ENCODE data around the gene PSME3IP1.

PSME3IP1 gene

DNA sequence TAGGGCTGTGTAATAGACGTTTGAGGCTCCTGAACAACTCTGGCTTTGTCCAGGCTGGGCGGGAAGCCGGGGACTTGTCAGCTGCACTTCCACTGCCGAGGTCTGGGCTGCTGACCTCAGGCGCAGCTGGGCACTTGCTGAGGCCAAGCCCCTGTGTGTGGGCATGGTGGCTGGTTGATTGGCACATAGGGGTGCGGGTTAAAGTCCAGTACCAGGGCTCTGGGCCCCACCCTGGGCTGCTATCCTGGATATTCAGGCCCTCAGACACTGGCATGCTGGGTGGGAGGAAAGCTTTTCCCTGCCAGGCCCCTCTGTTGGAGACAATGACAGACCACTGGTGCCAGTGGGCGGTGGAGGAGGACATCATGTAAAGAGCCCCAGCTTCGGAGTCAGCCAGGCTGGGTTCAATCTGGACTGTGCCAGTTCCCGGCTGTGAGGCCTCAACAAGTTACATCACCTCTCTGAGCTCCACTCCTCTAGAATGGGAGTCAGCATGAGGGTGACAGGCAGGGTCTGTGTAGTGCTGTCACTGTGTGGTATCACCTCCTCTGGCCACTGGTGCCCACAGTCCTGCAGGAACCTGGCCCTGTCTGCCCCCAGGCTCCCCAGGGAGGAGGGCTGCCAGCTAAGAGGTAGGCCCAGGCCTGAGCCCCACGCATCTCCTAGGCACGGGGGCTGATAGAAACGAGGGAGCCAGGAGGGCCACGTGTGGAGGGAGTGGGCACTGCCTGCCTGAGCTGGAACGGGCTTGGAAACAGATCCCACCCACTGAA, 42.5 kb downstream of the PSME3IP1 start:
- no peak for DNase-seq (ENCODE audit: low spot score)

DNA sequence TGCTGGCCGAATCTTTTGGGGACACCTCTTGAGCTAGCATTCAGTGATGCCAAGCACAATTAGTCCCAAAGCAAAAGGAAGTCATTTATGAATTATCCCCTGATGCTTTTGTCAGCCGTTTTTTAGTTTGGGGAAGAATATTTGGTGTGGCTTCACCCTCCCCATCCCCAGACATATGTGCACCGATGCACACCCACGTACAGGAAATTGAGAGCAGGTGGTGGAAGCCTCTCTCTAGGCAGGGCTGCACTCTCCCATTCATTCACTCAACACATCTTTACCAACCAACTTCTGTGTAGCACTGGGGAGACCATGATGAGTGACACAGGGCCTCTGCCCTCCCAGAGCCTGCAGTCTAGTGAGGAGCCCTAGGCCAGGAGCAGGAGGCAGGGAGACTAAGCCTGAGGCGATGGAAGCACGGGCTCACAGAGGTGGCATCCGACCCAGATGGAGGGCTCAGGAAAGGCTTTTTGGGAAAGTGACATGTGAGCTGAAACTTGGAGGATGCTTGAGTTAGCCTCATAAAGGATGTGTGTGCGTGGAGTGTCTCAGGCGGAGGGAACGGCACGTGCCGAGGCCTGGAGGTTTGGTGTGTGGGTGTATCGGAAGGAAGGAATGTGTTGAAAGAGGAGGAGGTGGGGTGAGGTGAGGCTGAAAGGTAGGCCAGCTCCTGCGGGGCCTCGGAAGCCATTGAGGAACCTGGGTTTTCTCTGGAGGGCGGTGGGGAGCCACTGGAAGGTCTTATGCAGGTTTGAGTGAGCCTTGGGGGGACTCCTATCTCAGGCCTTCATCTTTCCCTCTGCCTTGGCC, 43.8 kb downstream of the PSME3IP1 start:
- no peak for DNase-seq (ENCODE audit: low spot score)

DNA sequence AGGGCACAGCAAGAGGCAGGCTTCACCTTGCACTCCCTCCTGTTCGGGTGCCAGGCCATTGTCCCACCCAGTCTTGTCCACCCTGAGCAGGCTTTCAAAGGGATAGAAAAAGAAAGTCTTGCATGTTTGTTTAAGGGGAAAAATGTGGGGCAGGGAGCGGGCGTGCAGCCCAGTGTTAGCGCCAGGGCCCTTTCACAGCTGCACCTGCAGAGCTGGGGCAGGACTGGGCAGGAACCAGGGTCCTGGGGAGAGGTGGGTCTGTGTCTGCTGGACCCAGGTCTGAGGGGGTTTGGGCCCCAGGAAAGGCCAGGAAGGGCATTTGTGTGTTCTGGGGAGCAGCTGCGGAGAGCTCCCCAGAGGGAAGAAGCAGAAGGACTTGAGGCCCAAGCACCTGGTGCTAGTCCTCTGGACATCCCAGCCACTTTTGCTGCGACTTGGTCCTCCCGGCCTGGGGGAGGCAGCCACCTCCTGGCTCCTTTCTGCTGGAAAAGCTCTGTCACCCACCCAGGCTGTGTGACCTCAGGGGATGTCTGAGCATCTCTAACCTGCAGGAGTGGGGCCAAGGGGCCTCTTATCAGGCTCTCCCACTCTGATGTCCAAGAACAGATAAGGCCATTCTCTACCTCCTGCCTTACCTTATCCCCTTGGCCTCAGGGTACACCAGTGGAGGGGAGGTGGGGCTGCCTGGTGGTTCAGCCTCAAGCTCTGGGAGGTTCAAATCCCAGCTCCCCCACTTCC, 44.7 kb downstream of the PSME3IP1 start:
- DNase-seq (ENCODE audit: low spot score) = no peak

GRCh38 chr16:57138281-57138935, 47.4 kb downstream of the PSME3IP1 start:
- no peak for DNase-seq (ENCODE audit: low spot score)

DNA sequence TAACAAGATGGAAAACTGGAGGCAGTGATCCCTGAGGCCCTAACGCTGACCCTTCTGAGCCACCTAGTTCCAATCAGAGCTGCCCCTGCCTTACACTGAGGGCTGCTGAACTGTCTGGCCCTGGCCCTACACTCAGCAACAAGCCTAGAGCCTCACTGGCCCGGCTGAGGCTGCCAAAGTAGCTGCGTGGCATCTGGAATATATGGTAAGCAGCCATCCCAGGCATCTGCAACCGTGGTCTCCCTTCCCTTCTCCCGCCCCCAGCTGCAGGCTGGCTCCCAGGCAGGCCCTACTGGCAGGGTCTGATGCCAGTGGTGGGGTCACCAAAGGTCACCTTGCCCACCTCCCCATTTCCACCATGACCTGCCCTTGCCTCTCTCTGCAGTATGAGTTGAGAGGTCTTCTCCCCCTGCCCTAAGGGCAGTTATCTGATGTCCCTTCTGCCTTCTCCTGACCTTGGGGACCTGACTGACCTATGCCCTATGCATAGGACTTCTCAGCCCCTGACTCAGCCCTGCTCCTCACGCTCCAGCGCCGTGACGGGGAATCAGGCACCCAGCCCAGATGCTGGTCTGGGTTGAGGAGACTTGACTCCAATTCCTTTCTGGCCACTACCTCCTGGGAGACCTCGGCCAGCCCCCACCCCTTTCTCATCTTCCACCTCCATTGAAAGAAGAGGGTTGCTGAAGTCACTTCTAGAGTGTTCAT, 48.1 kb downstream of the PSME3IP1 start:
- no peak for DNase-seq (ENCODE audit: low spot score)

DNA sequence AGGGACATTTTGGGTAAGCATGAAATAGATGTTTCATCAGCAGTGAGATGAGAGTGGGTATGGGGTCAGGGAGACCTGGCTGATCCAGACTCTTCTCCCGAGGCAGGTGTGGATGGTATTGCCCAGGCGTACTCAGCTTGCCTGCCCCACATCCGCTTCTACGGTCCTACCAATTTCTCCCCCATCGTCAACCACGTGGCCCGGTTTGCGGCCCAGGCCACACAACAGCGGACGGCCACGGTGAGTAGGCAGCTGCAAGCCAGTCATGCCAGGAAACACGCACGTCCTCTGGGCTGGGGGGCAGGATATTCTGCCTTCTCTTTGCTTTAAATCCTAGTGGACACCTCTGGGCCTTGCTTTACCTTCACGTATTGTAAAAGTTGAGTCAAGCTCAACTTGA, 48.8 kb downstream of the PSME3IP1 start:
- DNase-seq (ENCODE audit: low spot score) = no peak

- DNase-seq (ENCODE audit: low spot score) = no peak
Observed at GRCh38 chr16:57134982-57135381, 50.9 kb downstream of the PSME3IP1 start.

- no peak for DNase-seq (ENCODE audit: low spot score)
Observed at GRCh38 chr16:57133886-57134285, 52.0 kb downstream of the PSME3IP1 start.

GRCh38 chr16:57133031-57133430, 52.8 kb downstream of the PSME3IP1 start:
- DNase-seq (ENCODE audit: low spot score) = no peak

DNA sequence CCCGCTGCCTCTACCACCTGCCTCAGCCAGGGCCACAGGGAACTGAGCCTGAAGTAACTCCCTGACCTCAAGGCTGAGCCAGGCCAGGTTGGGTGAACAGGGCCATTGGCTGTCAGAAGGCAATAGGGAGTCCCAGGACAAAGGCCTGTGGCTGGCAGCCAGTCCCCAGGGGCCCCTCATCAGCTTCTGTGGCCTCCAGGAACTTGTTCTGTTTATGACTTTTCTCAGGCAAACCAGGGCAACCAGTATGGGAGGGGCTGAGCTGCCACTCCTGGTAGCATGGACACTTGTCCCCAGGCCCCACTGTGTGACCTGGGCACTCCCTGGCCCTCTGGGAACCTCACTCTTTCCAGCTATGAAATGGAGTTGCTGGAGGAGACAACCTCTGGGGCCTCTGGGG, 53.4 kb downstream of the PSME3IP1 start:
- DNase-seq (ENCODE audit: low spot score) = no peak

DNA sequence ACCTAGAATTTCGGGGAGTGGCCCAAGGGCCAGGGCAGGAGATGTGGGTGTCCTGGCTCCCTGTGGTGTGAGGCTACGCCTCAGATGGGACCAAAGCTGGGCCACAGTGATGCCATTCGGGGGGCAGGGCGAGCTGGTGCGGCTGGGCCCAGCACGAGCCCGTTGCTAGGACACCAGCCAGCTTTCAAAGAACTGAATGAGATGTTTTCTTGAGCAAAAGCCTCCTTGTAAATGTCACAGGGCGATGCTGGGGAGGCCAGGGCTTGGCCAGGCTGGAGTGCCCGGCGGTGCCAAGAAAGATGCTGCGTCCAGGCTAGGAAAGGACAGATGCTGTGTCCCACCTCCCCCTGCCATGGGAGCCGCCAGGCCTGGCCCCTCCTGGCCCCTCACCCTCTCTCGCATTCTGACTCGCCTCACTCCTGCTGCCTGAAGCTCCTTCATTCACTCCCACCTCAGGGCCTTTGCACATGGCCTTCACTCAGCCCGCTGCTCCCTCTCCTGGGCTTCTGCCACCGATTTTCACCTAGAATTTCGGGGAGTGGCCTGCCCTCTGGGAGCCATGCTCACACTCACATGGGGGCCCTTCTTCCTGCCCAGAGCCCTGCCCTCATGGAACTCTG, 54.4 kb downstream of the PSME3IP1 start:
- DNase-seq (ENCODE audit: low spot score) = no peak

GRCh38 chr16:57130950-57131321, 54.9 kb downstream of the PSME3IP1 start:
- DNase-seq (ENCODE audit: low spot score) = no peak

- DNase-seq (ENCODE audit: low spot score) = no peak
Observed at GRCh38 chr16:57128771-57129389, 57.0 kb downstream of the PSME3IP1 start.

GRCh38 chr16:57127836-57128235, 58.0 kb downstream of the PSME3IP1 start:
- no peak for DNase-seq (ENCODE audit: low spot score)

- no peak for DNase-seq (ENCODE audit: low spot score)
Observed at GRCh38 chr16:57127037-57127763, 58.6 kb downstream of the PSME3IP1 start.

DNA sequence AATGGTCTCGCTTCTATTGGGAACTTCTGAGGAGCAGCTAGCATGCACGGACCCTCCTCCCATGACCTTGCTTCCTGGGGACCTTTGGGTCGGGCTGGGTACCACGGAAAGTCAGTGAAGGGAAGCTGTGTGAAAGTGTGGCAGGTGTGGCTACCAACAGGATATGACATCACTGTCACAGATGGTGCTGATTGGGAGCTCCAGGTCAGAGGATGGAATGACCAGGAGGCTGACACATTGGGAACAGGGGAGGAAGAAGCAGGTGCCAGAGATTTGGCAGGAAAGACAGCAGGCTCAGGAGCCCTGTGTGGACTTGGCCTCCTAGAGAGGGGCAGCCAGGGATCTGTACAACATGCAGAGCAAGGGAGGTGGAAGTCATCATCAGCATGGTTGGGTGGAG, 59.4 kb downstream of the PSME3IP1 start:
- DNase-seq (ENCODE audit: low spot score) = no peak

DNA sequence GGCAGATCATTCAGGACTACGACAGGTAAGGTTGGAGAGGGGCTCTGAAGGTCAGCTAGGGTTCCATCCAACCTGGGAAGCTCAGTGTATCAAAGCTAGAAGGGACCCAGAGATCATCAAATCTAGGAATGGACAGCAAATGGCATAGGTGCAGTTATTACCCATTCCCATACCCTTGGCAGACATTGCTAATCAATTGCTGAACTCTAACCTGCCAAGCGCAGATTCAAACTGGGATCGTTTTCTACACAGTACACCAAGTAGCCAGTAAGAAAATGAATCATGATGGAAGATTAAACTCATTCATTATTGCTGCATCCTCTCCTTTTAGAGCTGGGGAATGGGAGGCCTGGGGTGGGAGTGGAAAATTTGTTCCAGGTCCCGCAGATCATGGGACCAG, 59.9 kb downstream of the PSME3IP1 start:
- no peak for DNase-seq (ENCODE audit: low spot score)

GRCh38 chr16:57125376-57125775, 60.5 kb downstream of the PSME3IP1 start:
- DNase-seq (ENCODE audit: low spot score) = no peak

DNA sequence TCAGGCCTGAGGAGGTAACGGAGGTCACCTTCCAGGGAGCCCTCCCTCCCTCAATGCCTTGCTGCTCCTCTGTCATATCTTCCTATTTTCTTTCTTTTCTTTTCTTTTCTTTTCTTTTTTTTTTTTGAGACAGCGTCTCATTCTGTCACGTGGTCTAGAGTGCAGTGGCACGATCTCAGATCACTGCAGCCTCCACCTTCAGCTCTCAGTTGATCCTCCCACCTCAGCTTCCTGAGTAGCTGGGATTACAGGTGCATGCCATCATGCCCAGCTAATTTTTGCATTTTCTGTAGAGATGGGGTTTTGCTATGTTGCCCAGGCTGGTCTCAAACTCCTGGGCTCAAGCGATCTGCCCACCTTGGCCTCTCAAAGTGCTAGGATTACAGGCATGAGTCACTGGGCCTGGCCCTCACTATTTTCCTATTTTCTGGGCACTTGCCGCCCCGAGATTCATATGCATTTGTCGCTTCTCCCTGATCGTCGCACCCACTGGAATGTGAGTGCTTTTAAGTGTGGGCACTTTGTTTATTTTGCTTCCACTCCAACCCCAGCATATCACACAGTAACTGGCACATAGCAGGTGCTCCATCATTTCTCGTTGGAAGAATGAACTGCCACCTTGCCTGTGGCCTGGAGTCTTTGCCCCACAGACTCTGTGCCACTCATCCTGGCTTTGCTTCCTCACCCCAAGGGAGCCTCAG, 61.7 kb downstream of the PSME3IP1 start:
- DNase-seq (ENCODE audit: low spot score) = no peak

All from hepatic stellate cell (primary cell).